Stimulated activated CD4-positive, alpha-beta T cell treated with anti-CD3 and anti-CD28 coated beads, TNF-alpha, amount 100 ng/mL, for 4 hours (primary cell): Measurements from ENCODE around the gene GRIP2.
"Not testable (repeated sequence)": the region's sequence is repeated elsewhere in the genome, so short reads cannot be mapped to it uniquely, and the experiment has no call there.

Experiments used
- DNase-seq, 3 experiments: peaks; one replicate each; pipeline ENCODE4 v3.0.0-alpha.2; 2020; ENCODE audit warnings: low read depth in 3 of 3

GRIP2 gene

DNA sequence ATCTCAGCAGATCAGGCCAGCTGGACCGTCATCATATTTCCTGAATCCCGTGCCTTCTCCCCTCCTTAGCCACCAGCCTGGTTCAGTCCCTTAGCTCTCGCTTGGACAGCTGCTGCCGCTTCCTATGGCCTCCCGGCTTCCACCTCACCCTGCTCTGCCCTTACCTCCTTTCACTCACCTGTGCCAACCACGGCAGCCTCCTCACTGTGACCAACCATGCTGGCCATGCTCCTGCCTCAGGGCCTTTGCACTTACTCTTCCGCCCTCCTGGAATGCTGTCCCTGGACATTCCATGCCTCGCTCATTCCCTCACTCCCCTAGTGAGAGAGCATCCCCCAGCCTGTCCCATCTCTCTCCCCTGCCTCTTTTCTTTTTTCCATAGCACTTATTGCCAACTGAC, 19.2 kb downstream of the GRIP2 start:
- no peak for DNase-seq

DNA sequence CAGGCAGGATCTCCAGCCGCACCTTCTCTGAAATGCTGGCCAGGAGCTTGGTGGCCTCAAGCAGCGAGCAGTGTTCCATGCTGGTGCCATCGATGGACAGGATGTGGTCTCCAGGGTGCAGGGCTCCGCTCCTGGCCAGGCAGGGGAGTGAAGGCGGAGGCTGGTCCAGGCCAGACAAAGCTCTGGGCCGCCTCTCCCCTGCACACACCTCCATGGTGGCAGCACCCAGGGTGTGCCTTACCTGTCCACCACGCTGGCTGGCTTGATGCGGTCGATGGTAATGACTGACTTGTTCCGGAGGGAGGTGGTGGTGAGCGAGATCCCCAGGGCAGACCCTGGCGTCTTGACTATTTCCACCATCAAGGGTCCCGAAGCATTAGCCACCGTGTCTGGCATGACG, 20.0 kb downstream of the GRIP2 start:
- no peak for DNase-seq

DNA sequence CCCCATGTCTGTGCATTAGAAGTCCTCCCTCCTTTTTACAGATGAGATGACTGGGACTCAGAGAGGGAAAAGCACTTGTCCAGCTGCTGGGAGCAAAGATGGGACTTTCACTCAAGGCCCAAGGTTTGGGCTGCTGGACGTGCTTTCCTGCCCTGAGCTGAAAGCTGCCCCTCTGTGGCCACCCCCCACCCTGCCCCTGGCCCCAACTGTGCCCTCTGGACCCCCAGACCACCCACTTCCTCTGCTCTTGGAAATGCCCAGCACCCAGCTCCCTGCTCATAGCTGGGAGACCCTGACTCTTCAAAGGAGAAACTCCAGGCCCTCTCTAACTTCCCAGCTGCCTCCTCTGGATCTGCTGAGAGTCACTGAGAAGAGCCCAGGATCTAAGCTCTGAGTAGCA, 20.7 kb downstream of the GRIP2 start:
- DNase-seq, result no peak

DNA sequence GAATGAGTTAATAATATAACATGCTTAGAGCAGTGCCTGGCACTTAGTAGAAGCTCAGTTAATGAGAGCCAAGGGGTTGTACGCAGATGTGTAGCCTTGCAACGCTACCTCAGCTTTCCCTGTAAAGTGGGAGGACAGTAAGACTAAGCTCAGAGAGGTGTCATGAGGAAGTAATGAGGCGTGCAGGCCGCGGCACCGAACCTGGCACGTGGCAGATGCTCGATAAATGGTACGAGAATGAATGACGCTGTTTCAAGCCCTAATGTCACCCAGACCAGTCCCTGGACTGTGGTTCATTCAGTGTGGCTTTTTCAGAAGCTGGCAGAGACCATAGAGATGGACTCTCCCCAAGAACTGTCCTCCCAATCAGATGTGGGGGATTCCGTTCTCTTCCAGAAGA, 21.2 kb downstream of the GRIP2 start:
- DNase-seq, result no peak

DNA sequence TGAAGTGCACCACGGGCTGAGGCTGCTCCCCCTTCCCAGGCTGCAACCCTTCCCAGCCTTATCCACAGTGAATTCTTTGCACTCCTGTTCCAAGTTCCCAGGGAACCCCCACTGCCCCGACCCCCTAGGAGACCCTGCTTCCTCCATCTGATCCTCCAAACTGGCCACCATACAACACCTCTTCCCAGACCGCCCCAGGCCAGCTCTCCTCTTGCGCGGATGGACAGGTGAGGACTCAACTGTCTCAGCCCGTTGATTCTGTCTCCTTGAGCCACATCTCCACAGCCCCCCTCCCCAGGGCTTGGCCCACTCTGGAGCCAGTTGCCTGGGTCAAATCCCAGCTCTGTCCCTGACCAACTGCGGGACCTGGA, 21.7 kb downstream of the GRIP2 start:
- DNase-seq, result no peak

DNA sequence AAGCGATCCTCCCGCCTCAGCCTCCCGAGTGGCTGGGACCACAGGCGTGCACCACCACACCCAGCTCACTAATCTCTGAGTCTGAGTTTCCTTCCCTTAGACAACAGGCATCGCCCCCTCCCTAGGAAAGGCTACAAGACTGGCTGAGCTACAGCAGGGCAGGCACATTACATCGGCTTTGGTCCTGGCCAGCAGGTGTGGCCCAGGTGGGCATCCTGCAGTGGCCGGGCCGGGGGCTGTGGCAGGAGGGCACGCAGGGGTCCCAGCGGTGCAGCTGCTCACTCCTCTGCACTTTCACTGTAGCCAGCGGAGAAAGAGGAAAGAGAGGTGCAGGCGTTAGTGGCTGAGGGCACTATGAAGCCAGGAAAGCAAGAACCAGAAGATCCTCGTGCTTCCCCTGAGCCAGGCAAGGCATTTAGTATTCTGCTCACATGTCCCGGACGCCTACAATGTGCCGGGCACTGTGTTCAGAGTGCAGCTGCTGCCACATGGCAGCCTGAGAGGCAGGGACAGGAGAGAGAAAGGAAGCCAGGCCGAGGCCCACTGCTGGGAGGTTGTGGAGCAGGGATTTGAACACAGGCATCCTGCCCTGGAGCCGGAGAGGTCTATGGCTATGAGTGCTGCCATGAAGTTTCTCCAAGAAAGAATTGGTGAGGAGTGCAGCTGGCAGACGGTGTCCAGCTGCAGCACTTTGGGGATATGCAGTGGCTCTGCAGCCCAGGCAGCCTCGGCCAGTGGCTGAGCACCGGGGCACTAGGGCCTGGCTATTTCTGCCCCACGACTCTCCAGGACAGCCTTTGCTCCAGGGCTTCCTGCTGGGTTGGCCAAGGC, 22.3 kb downstream of the GRIP2 start:
- no peak for DNase-seq

DNA sequence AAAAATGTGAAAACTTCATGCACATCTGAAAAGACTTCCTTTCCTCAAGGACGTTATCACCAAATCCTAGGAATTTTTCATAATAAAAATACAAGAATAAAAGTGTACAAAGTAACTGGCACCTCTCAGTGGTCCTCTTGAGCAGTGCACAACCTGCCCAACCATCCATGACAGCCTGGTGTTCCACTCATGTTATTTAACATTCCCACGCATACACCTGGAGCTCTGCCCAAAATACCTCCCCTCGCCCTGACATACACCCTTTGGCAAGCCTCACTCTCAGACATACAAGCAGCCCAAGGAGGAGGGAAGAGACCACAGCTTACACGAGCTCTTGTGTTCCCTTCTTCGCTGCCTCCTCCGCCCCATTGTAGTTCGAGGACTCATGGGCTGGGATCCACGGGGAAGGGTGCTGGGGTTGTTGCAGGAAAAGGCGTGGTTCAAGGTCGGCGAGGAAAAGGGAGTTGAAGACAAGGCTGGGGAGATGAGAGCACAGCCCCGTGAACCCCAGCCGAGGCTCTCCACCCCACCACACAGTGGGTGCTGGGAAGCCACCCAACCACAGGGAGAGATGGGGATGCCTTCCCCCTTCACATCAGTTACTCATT, 23.3 kb downstream of the GRIP2 start:
- DNase-seq, result no peak

DNA sequence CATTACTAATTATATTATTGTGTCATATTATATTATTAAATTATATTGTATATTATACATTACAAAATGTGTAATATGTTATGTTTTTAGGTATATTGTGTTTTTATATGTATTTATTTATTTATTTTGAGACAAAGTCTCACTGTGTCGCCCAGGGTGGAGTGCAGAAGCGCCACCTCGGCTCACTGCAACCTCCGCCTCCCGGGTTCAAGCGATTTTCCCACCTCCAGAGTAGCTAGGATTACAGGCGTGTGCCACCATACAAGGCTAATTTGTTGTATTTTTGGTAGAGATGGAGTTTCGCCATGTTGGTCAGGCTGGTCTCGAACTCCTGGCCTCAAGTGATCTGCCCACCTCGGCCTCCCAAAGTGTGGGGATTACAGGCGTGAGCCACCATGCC, 24.6 kb downstream of the GRIP2 start:
- DNase-seq, result not testable (repeated sequence)

DNA sequence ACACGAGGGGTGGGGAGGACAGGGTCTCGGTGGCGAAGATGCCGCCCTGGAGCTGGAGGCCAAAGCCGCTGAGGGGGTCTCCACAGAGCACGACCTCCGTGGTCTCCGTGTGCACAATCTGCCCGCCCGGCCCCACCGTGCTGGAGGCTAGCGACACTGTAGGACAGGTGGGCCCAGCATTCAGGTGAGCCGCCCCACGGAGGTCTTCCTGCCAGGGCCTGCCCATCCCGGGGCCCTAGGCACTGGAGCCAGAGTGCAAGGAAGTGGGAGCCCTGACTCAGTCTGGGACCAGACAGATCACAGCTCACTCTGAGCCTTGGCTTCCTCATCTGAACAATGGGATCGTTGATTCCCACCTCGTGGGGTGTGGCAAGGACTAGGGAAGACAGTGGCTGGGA, 25.8 kb downstream of the GRIP2 start:
- no peak for DNase-seq

DNA sequence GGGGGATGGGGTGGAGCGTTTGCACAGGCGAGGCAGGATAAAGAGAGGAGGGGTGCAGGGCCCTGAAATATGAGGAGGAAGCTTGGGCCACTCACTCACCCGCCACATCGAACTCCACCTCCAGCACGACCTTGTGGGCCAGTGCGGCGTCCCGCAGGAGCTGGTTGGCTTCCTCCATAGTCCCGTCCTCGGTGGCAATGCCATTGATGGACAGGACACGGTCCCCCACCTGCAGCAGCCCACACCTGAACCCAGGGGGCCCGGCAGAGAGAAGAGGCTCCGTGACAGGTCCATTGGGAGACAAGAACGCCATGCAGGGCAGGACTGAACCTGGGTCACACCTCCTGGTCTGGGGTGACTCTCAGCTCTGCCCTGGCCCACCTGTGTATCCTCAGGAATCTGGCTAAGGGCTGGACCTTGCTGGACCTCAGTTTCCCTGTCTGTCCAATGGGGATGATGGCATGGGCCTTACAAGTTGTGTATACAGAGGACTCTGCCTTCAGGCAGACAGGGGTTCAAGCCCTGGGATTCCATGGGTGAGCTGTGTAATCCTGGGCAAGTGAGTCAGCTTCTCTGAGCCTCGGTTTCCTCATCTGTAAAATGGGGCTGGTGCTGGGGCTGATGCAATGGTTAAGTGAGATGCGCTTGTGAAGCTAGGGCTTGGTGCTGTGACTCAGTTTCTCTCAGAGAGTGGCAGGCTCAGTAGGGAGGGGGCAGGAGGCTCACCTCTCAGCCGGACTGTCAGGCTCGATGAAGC, 26.4 kb downstream of the GRIP2 start:
- no peak for DNase-seq

DNA sequence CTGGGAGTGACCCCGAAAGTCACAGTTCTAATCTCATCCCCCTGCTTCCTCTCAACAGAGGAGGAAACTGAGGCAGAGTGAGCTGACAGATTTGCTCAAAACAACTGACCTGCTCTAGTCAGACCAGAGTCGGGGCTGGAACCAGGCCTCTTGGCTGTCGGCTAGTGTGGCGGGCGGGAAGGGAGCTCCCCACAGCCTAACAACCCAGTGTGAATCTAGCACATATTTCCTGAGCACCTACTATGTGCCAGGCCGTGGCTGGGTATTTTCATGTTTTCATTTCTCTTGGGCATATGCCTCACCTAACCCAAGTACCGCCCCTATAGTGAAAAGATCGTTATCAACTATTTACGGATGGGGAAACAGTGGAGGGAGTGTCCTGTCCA, 27.2 kb downstream of the GRIP2 start:
- no peak for DNase-seq

DNA sequence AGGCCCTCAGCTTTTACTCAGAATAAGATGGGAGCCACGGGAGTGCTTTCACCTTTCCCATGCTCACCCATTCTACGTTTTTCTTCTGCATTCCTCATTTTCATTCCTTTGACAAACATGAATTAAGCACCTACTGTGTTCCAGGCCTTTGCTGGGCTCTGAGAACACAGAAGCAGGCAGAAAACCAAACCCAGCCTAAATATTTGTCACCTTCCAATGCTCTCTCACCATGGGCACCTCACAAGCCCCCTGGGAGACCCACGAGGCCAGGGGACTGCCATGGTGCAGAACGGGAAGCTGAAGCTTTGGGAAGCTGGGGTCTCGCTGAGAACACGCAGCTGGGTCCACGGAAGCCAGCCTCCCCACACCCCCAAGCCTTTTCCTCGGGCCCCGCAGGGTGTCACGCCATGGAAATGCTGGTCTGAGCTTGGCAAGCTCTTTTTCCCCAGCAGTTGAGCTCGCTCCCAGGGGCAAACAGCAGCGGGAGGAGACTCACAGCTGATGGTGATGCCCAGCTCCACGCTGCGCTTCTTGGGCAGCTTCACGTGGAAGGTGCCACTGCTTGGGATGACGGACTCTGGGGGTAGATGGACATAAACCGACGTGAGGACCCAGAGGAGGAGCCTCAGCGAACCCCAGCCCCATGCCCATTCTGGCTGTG, 27.7 kb downstream of the GRIP2 start:
- DNase-seq, result no peak

DNA sequence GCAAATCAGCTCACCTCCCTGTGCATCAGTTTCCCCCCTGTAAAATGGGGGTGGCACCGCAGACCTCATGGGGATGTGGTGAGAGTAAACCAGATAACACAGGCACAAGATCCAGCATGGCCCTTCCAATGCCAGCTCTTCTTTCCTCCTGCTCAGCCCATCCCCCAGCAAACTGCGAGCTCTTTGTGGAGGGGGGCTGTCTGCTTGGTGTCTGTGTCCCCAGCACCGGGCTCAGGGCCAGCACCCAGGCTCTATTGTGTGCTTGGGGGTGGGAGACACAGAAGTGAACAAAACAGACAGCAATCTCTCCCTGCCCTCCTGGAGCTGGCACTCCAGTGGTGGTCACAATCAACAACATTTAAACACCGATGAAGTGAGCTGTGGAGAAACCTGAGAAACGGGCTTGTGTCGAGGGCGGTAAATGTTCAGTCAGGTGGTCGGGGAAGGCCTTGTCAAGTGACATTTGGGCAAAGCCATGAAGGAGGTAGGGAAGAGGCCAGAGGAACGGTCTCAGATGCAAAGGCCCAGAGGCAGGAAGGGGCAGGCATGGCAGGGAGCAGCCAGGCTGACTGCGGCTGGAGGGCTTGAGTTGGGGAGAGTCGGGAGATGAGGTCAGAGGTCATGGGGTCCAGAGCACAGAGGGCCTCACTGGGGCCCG, 28.4 kb downstream of the GRIP2 start:
- no peak for DNase-seq

DNA sequence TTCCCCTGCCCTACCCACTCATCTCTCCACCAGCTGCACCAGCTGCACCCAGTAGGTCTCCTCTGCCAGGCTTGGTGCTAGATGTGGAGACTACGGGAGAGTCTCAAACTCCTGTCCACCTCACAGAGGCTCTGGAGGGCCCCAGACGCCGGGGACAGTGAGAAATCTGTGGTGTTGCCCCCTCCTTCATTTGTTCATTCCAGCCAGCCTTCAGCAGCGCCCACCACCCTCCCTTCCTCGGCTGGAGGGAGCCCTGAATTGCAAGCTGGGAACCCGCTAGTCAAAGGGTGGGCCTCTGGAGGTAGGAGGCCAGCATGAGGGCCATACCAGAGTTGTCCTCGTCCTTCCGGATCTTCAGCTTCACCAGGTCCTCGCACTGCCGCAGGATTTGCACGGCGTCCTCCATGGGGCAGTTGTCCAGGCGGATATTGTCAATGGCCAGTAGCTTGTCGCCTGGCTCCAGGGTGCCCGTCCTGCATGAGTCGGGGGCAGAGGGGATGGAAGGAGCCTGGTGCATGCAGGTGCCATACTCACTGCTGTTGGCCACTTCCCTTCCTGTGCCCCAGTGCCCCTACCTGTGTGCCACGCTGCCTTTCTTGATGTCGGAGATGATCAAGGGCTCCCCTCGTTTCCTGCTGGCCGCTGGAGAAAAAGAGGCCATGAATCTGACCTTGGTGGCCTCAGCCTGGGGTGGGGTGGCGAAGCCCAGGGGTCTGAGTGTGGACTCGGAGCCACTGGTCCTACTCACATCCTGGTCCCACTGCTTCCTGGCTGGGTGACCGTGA, 29.1 kb downstream of the GRIP2 start:
- DNase-seq, result no peak

DNA sequence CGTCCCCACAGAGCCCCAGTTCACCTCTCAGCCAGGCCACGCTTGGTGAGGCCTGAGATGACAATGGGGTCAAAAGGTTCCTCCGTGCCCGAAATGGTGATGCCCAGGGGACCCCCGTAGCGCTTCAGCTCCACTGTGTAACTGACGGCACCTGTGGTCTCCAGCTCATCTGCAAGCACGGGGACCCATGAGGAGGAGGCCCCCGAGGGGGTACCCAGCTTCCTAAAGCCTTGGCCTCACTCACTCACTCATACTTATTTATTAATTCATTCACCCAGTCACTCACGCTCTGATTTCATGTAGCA, 30.4 kb downstream of the GRIP2 start:
- no peak for DNase-seq

DNA sequence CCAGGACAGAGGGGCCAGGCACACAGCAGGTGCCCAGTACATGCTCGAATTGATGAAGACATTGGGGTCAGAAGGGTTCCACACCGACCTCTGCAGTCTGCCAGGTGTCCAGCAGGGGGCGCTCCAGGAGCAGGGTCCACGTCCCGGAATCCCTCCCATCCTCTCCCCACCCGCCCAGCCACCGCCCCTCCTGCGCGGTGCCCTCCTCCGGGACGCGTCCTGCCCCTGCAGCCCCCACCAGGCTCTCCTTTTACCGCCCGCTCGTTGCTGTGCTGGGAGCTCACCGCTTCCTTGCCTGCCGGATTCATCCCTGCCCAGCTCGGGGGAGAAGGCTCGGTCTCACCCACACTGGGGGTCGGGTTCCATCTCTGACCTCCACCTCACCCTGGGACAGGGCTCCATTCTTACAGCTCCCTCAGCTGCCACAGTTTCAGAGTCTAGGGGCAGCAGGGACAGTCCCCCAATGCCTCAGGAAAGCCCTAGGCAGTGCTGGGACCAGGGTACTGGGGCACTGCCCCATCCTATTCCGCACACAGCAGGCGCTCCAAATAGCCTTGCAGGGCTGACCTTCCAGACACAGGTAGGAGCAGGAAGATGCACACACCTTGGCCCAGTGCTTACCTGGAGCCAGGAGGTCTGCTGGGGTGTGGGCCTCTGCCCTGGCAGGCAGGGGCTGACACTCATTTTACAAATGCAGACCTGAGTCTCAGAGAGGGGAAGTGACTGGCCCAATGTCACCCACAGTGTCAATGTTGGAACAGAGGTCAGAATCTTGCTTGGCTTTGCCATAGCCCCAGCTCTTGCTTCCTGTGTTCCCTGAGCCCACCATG, 31.0 kb downstream of the GRIP2 start:
- DNase-seq, result peak; percentile 44 to 50 (median 50)

DNA sequence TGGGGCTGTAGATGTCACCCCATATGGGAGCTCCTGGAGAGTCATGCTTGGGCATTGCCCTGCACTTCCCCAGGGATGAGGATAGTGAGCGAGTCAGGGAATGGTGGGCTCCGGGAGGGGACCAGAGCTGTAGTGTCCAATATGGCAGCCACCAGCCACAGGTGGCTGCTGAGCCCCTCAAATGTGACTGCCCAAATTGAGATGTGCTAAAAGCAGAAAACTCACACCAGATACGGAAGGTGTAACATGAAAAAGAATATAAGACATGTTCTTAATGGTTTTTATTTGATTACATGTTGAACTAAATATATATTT, 31.7 kb downstream of the GRIP2 start:
- no peak for DNase-seq

DNA sequence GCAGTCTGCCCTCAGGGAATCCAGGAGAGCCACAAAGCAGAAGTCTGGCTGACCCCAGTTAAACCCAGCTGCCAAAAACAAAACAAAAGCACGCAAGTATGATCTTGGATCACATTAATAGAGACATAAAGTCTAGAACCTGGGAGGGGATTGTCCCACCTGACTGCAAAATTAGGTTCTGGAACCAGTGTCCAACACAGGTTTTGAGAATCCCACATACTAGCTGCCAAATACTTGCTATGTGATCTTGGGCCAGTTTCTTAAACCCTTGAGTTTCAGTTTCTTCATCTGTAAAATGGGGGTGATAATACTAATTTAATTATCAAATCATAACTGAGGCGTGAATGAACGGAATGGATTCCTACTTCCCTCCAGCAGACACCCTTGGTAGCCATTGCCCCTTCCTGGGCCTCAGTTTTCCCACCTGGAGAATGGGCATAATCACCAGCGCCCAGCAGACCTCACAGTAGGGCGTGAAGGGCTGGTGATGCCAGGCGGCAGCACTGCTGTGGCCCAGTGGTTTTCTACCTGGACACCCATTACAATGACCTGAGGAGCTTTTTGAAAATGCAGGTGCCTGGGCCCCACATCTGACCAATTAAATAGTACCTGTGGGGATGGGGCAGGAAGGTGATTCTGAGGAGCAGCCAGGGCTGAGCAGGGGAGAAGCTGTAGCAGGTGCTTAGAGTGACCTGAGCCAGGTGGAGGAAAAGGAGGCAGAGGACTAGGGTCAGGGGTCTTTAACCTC, 32.2 kb downstream of the GRIP2 start:
- no peak for DNase-seq

DNA sequence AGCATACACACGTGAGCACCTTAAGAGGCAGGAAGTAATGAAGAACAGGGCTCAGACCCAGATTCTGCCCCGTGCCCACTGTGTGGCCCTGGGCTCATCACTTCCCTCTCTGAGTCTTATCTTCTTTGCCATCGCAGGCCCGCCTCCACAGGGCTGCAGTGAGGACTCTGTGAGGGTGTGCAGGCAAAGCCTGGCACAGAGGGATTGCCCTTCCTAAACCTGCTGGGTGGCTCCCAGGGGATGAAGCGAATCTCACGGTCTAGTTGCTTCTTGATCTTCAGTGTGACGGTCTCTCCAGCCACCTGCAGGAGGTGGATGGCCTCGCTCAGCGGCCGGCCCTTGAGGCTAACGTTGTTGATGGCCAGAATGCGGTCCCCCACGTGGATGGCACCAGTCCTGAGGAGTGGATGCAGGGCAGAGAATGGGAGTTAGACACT, 32.8 kb downstream of the GRIP2 start:
- no peak for DNase-seq
